ENCODE measurements around the gene ZNF611. TPM values are rescaled to one million over a fixed set of nuclear protein-coding genes. Genes with fewer than 3 reads are reported as not detected.
A peak's percentile ranks its signal among the peaks of the same experiment; 100 is the strongest.
"Not testable (repeated sequence)": the region's sequence is repeated elsewhere in the genome, so short reads cannot be mapped to it uniquely, and the experiment has no call there.

ZNF611 gene
- total and polyA plus RNA-seq, 5 experiments from 2014 or later, result 20.9 to 54.8 (median 34.8) TPM

- Mint-ChIP-seq H3K4me3 (peak overlapping the region; percentile 91 to 98 (median 96)), H3K27ac (peak overlapping the region; percentile 88 to 97 (median 92)), H3K9me3 (peaks cover 0 to 8% (median 0%) of the 10 kb centered on the region in 9 donors), H3K4me1 (peaks cover 18 to 41% (median 32%) of the 10 kb centered on the region in 4 donors), H3K36me3 (peaks cover 0 to 5% (median 0%) of the 10 kb centered on the region in 3 donors), H3K27me3 (no peaks in the 10 kb centered on the region)
- peak; percentile 93 to 94 for ATAC-seq
- DNase-seq, result peak; percentile 79 to 93 (median 87)
- POLR2A ChIA-PET, result interaction anchor here (0.7 kb wide), 1 partner anchor 1096 kb away, joined by 3 read pairs; no protein-coding TSS in a partner anchor
These were observed 44.3 kb downstream of the ZNF611 start for GRCh38 chr19:52690369-52691214.

- Mint-ChIP-seq H3K4me1 (peaks cover 18 to 41% (median 36%) of the 10 kb centered on the region in 4 donors), H3K27me3 (no peaks in the 10 kb centered on the region), H3K9me3 (peaks cover 0 to 4% (median 0%) of the 10 kb centered on the region in 9 donors), H3K36me3 (peaks cover 0 to 12% (median 6%) of the 10 kb centered on the region in 3 donors), H3K27ac (peak overlapping the region; percentile 88 to 97 (median 92)), H3K4me3 (peak overlapping the region; percentile 91 to 98 (median 96))
- ATAC-seq (peak; percentile 59 to 67), DNase-seq (peak in 7 of 10 donors; percentile 2 to 68 (median 21))
- POLR2A ChIA-PET, result no interaction called here
These were observed 44.9 kb downstream of the ZNF611 start for GRCh38 chr19:52689843-52690368.

- not testable (repeated sequence) for H3K9me3 Mint-ChIP-seq, H3K27me3 Mint-ChIP-seq, DNase-seq, ATAC-seq
- POLR2A ChIA-PET, result interaction anchor here (0.7 kb wide), 2 partner anchors 84 to 504 kb away, joined by 4 read pairs; no protein-coding TSS in a partner anchor
- Mint-ChIP-seq H3K36me3 (peaks cover 0 to 17% (median 12%) of the 10 kb centered on the region in 3 donors), H3K4me3 (peak overlapping the region; percentile 91 to 98 (median 96)), H3K27ac (peak overlapping the region; percentile 88 to 97 (median 92)), H3K4me1 (peaks cover 22 to 46% (median 39%) of the 10 kb centered on the region in 4 donors)
These were observed 45.7 kb downstream of the ZNF611 start for GRCh38 chr19:52688925-52689796.

GRCh38 chr19:52688335-52688734 is 46.5 kb downstream of the ZNF611 start:
- Mint-ChIP-seq H3K27ac (peak overlapping the region in 4 of 10 donors; percentile 6 to 24 (median 19)), H3K36me3 (peaks cover 0 to 20% (median 12%) of the 10 kb centered on the region in 3 donors), H3K9me3 (peaks cover 0 to 4% (median 0%) of the 10 kb centered on the region in 9 donors), H3K4me3 (peak overlapping the region in 6 of 10 donors; percentile 5 to 98 (median 58)), H3K4me1 (peaks cover 22 to 46% (median 39%) of the 10 kb centered on the region in 4 donors), H3K27me3 (no peaks in the 10 kb centered on the region)
- no peak for DNase-seq
- POLR2A ChIA-PET, result interaction anchor here (0.7 kb wide), 1 partner anchor 83 kb away, joined by 4 read pairs; no protein-coding TSS in a partner anchor
- no peak for ATAC-seq

- POLR2A ChIA-PET, result no interaction called here
- DNase-seq (no peak), ATAC-seq (no peak)
- Mint-ChIP-seq H3K27me3 (no peaks in the 10 kb centered on the region), H3K36me3 (peaks cover 0 to 23% (median 12%) of the 10 kb centered on the region in 3 donors), H3K4me3 (no peak overlapping the region), H3K4me1 (peaks cover 22 to 46% (median 39%) of the 10 kb centered on the region in 4 donors), H3K27ac (no peak overlapping the region), H3K9me3 (peaks cover 0 to 2% (median 0%) of the 10 kb centered on the region in 9 donors)
These were observed 47.2 kb downstream of the ZNF611 start for GRCh38 chr19:52687684-52688083.

- H3K4me3 Mint-ChIP-seq, result no peak overlapping the region
- ATAC-seq (no peak), DNase-seq (no peak)
- no peak overlapping the region for H3K27ac Mint-ChIP-seq
- POLR2A ChIA-PET, result interaction anchor here (1.3 kb wide), 1 partner anchor 48 kb away, joined by 10 read pairs; the partner anchor contains the start of gene ZNF83
- peaks cover 0 to 7% (median 2%) of the 10 kb centered on the region in 9 donors for H3K9me3 Mint-ChIP-seq
- peaks cover 22 to 45% (median 37%) of the 10 kb centered on the region in 4 donors for H3K4me1 Mint-ChIP-seq
- H3K27me3 Mint-ChIP-seq, result no peaks in the 10 kb centered on the region
- H3K36me3 Mint-ChIP-seq, result peaks cover 0 to 28% (median 15%) of the 10 kb centered on the region in 3 donors
These were observed 49.0 kb downstream of the ZNF611 start for GRCh38 chr19:52685811-52686210.

GRCh38 chr19:52681216-52681615 is 53.6 kb downstream of the ZNF611 start:
- H3K27me3 Mint-ChIP-seq, H3K4me3 Mint-ChIP-seq, DNase-seq, H3K27ac Mint-ChIP-seq, ATAC-seq: not testable (repeated sequence)
- Mint-ChIP-seq H3K36me3 (peaks cover 0 to 47% (median 45%) of the 10 kb centered on the region in 3 donors), H3K4me1 (peaks cover 12 to 26% (median 21%) of the 10 kb centered on the region in 4 donors), H3K9me3 (peaks cover 0 to 29% (median 4%) of the 10 kb centered on the region in 9 donors)
- POLR2A ChIA-PET, result interaction anchor here (0.6 to 0.7 kb wide), 2 partner anchors 22 to 320 kb away, joined by 4 read pairs; no protein-coding TSS in a partner anchor

- H3K9me3 Mint-ChIP-seq, result peaks cover 0 to 42% (median 11%) of the 10 kb centered on the region in 9 donors
- ATAC-seq, result no peak
These were observed 55.2 kb downstream of the ZNF611 start for GRCh38 chr19:52679598-52679997.

GRCh38 chr19:52675239-52675638 is 59.6 kb downstream of the ZNF611 start:
- ATAC-seq, H3K4me3 Mint-ChIP-seq, H3K27ac Mint-ChIP-seq, POLR2A ChIA-PET, DNase-seq, H3K27me3 Mint-ChIP-seq: not testable (repeated sequence)
- peaks cover 8 to 37% (median 23%) of the 10 kb centered on the region in 4 donors for H3K4me1 Mint-ChIP-seq
- peaks cover 17 to 64% (median 51%) of the 10 kb centered on the region in 3 donors for H3K36me3 Mint-ChIP-seq
- peaks cover 0 to 44% (median 11%) of the 10 kb centered on the region in 9 donors for H3K9me3 Mint-ChIP-seq

More at GRCh38 chr19:52679598-52679997, 55.2 kb downstream of the ZNF611 start:
- no peak for DNase-seq
- H3K27me3 Mint-ChIP-seq, result no peaks in the 10 kb centered on the region
- H3K4me1 Mint-ChIP-seq, result peaks cover 11 to 28% (median 24%) of the 10 kb centered on the region in 4 donors
- H3K27ac Mint-ChIP-seq, result peak overlapping the region in 1 of 10 donors; percentile 35
- POLR2A ChIA-PET, result no interaction called here
- peaks cover 11 to 53% (median 46%) of the 10 kb centered on the region in 3 donors for H3K36me3 Mint-ChIP-seq
- no peak overlapping the region for H3K4me3 Mint-ChIP-seq

GRCh38 chr19:52673014-52673413 is 61.8 kb downstream of the ZNF611 start:
- ATAC-seq, result no peak
- H3K36me3 Mint-ChIP-seq, result peaks cover 21 to 68% (median 46%) of the 10 kb centered on the region in 3 donors
- peak overlapping the region in 1 of 10 donors; percentile 25 for H3K27ac Mint-ChIP-seq
- H3K4me3 Mint-ChIP-seq, result no peak overlapping the region
- no peaks in the 10 kb centered on the region for H3K27me3 Mint-ChIP-seq
- peaks cover 0 to 43% (median 11%) of the 10 kb centered on the region in 9 donors for H3K9me3 Mint-ChIP-seq
- DNase-seq, result no peak
- peaks cover 7 to 31% (median 14%) of the 10 kb centered on the region in 4 donors for H3K4me1 Mint-ChIP-seq
- POLR2A ChIA-PET, result no interaction called here

GRCh38 chr19:52670046-52670445 is 64.8 kb downstream of the ZNF611 start:
- H3K36me3 Mint-ChIP-seq, result peaks cover 15 to 69% (median 42%) of the 10 kb centered on the region in 3 donors
- POLR2A ChIA-PET, result no interaction called here
- H3K9me3 Mint-ChIP-seq, result peaks cover 0 to 36% (median under 1%) of the 10 kb centered on the region in 9 donors
- H3K27ac Mint-ChIP-seq, result peak overlapping the region in 5 of 10 donors; percentile 17 to 60 (median 40)
- ATAC-seq (no peak), DNase-seq (no peak)
- peaks cover 4 to 25% (median 14%) of the 10 kb centered on the region in 4 donors for H3K4me1 Mint-ChIP-seq
- H3K4me3 Mint-ChIP-seq, result no peak overlapping the region
- H3K27me3 Mint-ChIP-seq, result no peaks in the 10 kb centered on the region

Measured in naive thymus-derived CD8-positive, alpha-beta T cell (primary cell).